Measurements from ENCODE around the gene VWCE. TPM values are rescaled to one million over a fixed set of nuclear protein-coding genes. Genes with fewer than 3 reads are reported as not detected.

Gene VWCE
- total RNA-seq, 1 experiment from 2014 or later = 0.41 TPM

DNA sequence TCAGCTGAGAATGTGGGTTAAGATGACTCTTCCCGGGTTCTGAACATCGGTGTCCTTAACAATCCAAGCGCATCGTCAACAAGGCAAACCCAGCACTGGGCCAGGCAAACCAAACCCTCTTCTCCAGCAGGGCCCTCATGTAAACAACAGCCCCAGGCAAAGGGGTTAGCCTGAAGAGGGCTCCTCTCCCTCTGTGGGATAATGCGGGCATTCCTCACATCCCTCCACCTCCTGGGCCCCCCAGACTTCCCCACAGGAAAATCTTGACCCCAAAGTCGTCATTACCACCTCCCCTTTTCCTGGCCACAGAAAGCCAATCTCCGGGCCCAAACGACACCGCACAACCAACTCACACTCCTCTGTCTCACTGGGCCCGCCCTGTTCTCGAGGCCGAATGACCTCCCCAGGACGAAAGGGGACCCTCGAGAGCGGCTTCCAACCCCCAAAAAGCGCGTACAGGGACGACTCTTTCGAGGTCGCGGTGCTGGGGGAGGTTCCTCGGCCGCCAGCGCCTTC, 37.2 kb upstream of the VWCE start:
- peaks cover 11% of the 10 kb centered on the region for H3K36me3 ChIP-seq (ENCODE audit: low read depth)
- peak overlapping the region; percentile 99 for H3K4me3 ChIP-seq
- no peaks in the 10 kb centered on the region for H3K9me2 ChIP-seq (ENCODE audit: insufficient read depth)
- TSS peak; percentile 35 for BruUV-seq (replicated peaks)
- H3K27me3 ChIP-seq (ENCODE audit: insufficient read depth, low read depth) = no peaks in the 10 kb centered on the region
- H4K20me1 ChIP-seq (ENCODE audit: insufficient read depth) = peaks cover 30% of the 10 kb centered on the region
- intact Hi-C loops (cut with micrococcal nuclease; ENCODE audit: unreplicated experiment) = loop anchor here (2.0 to 10.0 kb wide), 4 partner anchors 60 to 294 kb away; partner anchors contain the start of gene TMEM216
- TF ChIP-seq, protein P1, sequence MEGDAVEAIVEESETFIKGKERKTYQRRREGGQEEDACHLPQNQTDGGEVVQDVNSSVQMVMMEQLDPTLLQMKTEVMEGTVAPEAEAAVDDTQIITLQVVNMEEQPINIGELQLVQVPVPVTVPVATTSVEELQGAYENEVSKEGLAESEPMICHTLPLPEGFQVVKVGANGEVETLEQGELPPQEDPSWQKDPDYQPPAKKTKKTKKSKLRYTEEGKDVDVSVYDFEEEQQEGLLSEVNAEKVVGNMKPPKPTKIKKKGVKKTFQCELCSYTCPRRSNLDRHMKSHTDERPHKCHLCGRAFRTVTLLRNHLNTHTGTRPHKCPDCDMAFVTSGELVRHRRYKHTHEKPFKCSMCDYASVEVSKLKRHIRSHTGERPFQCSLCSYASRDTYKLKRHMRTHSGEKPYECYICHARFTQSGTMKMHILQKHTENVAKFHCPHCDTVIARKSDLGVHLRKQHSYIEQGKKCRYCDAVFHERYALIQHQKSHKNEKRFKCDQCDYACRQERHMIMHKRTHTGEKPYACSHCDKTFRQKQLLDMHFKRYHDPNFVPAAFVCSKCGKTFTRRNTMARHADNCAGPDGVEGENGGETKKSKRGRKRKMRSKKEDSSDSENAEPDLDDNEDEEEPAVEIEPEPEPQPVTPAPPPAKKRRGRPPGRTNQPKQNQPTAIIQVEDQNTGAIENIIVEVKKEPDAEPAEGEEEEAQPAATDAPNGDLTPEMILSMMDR (conservative IDR thresholded peaks at IDR 0.05) = no peak
- no peak for TF ChIP-seq EZH2 (IDR thresholded peaks at IDR 0.05; ENCODE audit: low read depth)
- ChIA-PET CTCF (no interaction called here), POLR2A (ENCODE audit: unreplicated experiment) (no interaction called here)
- DNase-seq = no peak
- H3K9me3 ChIP-seq (ENCODE audit: insufficient read depth, low read depth) = no peaks in the 10 kb centered on the region
- H3K4me1 ChIP-seq (replicated peaks; ENCODE audit: insufficient read depth) = peaks cover 35% of the 10 kb centered on the region
- H3K4me2 ChIP-seq = peak overlapping the region; percentile 96
- peaks cover 31% of the 10 kb centered on the region for H3F3A ChIP-seq (ENCODE audit: insufficient read depth, low read depth)
- peaks cover 63% of the 10 kb centered on the region for H3K79me2 ChIP-seq (ENCODE audit: low read depth)
- H3K27ac ChIP-seq = peak overlapping the region; percentile 64
- H2AFZ ChIP-seq = peak overlapping the region; percentile 94

- intact Hi-C loops (cut with micrococcal nuclease; ENCODE audit: unreplicated experiment) = loop anchor here (2.0 to 10.0 kb wide), 4 partner anchors 61 to 295 kb away; partner anchors contain the start of gene TMEM216
Observed at GRCh38 chr11:61331651-61332050, 36.5 kb upstream of the VWCE start.

DNA sequence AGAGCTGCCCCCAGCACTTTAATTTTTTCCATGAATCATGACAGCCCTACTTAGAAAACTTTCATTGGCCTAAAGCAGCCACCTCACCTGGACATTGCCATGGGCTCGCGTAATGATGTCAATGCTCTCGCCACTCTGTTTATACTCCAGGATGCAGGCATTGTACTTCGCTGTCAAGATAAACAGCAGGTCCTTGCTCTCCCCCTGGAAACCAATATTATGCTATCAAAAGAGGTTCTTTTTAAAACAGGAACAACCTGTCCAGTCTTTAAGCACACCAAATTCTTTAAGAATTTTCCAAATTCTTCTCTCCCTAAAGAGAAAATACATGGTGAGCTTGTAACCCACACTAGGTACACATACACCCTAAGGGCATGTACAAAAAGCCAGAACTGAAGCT, 34.8 kb upstream of the VWCE start:
- CTCF ChIA-PET = no interaction called here
- Histone ChIP-seq H3K4me3 (no peak overlapping the region), H3K4me2 (no peak overlapping the region), H3F3A (ENCODE audit: insufficient read depth, low read depth) (peaks cover 20% of the 10 kb centered on the region), H3K27ac (no peak overlapping the region), H3K9me2 (ENCODE audit: insufficient read depth) (no peaks in the 10 kb centered on the region), H3K79me2 (ENCODE audit: low read depth) (peaks cover 80% of the 10 kb centered on the region), H3K9me3 (ENCODE audit: insufficient read depth, low read depth) (no peaks in the 10 kb centered on the region), H2AFZ (no peak overlapping the region), H4K20me1 (ENCODE audit: insufficient read depth) (peaks cover 54% of the 10 kb centered on the region), H3K27me3 (ENCODE audit: insufficient read depth, low read depth) (no peaks in the 10 kb centered on the region), H3K36me3 (ENCODE audit: low read depth) (peaks cover 25% of the 10 kb centered on the region), H3K4me1 (replicated peaks; ENCODE audit: insufficient read depth) (peaks cover 30% of the 10 kb centered on the region)
- POLR2A ChIA-PET (ENCODE audit: unreplicated experiment) = no interaction called here
- TF ChIP-seq, protein P1 (conservative IDR thresholded peaks at IDR 0.05) = no peak
- no peak for TF ChIP-seq EZH2 (IDR thresholded peaks at IDR 0.05; ENCODE audit: low read depth)
- no TSS peak for BruUV-seq (replicated peaks)
- intact Hi-C loops (cut with micrococcal nuclease; ENCODE audit: unreplicated experiment) = loop anchor here (10.0 kb wide), 2 partner anchors 75 to 185 kb away; no protein-coding TSS in a partner anchor
- no peak for DNase-seq

More at GRCh38 chr11:61331651-61332050, 36.5 kb upstream of the VWCE start:
- Histone ChIP-seq H3K4me1 (replicated peaks; ENCODE audit: insufficient read depth) (peaks cover 35% of the 10 kb centered on the region), H3K36me3 (ENCODE audit: low read depth) (peaks cover 11% of the 10 kb centered on the region), H2AFZ (no peak overlapping the region), H3K4me3 (peak overlapping the region; percentile 99), H3K4me2 (peak overlapping the region; percentile 96), H3K79me2 (ENCODE audit: low read depth) (peaks cover 70% of the 10 kb centered on the region), H4K20me1 (ENCODE audit: insufficient read depth) (peaks cover 37% of the 10 kb centered on the region), H3K27ac (no peak overlapping the region), H3K9me3 (ENCODE audit: insufficient read depth, low read depth) (no peaks in the 10 kb centered on the region), H3K9me2 (ENCODE audit: insufficient read depth) (no peaks in the 10 kb centered on the region), H3K27me3 (ENCODE audit: insufficient read depth, low read depth) (no peaks in the 10 kb centered on the region), H3F3A (ENCODE audit: insufficient read depth, low read depth) (peaks cover 31% of the 10 kb centered on the region)
- no peak for DNase-seq
- no peak for TF ChIP-seq EZH2 (IDR thresholded peaks at IDR 0.05; ENCODE audit: low read depth)
- TF ChIP-seq, protein P1 (conservative IDR thresholded peaks at IDR 0.05) = no peak
- CTCF ChIA-PET = interaction anchor here (0.6 to 0.8 kb wide), 2 partner anchors 33 to 43 kb away, joined by 4 to 7 read pairs; no protein-coding TSS in a partner anchor
- POLR2A ChIA-PET (ENCODE audit: unreplicated experiment) = interaction anchor here (0.6 kb wide), 1 partner anchor 1730 kb away, joined by 3 read pairs; no protein-coding TSS in a partner anchor
- no TSS peak for BruUV-seq (replicated peaks)

Data from PC-9 (cell line).